ENCODE data around the gene PRAF2. TPM values are rescaled to one million over a fixed set of nuclear protein-coding genes. Genes with fewer than 3 reads are reported as not detected.
A peak's percentile ranks its signal among the peaks of the same experiment; 100 is the strongest.

PRAF2 gene
- total and polyA plus RNA-seq, 2 of the 13 experiments (the other 11 are each of a cell fraction or from before 2014, with no cell fraction given): 0.33 to 2.6 TPM

GRCh38 chrX:49100704-49101628, 27.2 kb upstream of the PRAF2 start (continued):
- TF ChIP-seq KIAA2018 (CRISPR knock-in tag; IDR thresholded peaks at IDR 0.05; ENCODE audit: borderline replicate concordance) (no peak), MTA1 (CRISPR knock-in tag; IDR thresholded peaks at IDR 0.05; ENCODE audit: borderline replicate concordance) (no peak; the same call in 1 of the 2 replicates), DRAP1 (CRISPR knock-in tag; IDR thresholded peaks at IDR 0.05) (peak; percentile 84), MEF2D (CRISPR knock-in tag; IDR thresholded peaks at IDR 0.05) (no peak), ZNF607 (CRISPR knock-in tag; IDR thresholded peaks at IDR 0.05; ENCODE audit: borderline replicate concordance) (no peak; the same call in 1 of the 2 replicates), NFE2L1 (CRISPR knock-in tag; IDR thresholded peaks at IDR 0.05; ENCODE audit: borderline replicate concordance) (no peak), ZC3H13 (CRISPR knock-in tag; IDR thresholded peaks at IDR 0.05) (no peak), ZNF558 (CRISPR knock-in tag; IDR thresholded peaks at IDR 0.05; ENCODE audit: borderline replicate concordance) (no peak), ASH2L (IDR thresholded peaks at IDR 0.05; ENCODE audit: insufficient read length, low read depth, low read length) (no peak), ZZZ3 (CRISPR knock-in tag; IDR thresholded peaks at IDR 0.05; ENCODE audit: borderline replicate concordance) (no peak), ZNF337 (CRISPR knock-in tag; IDR thresholded peaks at IDR 0.05; ENCODE audit: borderline replicate concordance, low read depth) (no peak), FLYWCH1 (CRISPR knock-in tag; IDR thresholded peaks at IDR 0.05) (no peak), HNRNPK (IDR thresholded peaks at IDR 0.05; ENCODE audit: low read depth, low read length, poor library complexity, severe bottlenecking) (peak; percentile 36), ZSCAN22 (CRISPR knock-in tag; IDR thresholded peaks at IDR 0.05) (no peak), TSC22D2 (CRISPR knock-in tag; IDR thresholded peaks at IDR 0.05; ENCODE audit: borderline replicate concordance) (no peak), MXD1 (CRISPR knock-in tag; IDR thresholded peaks at IDR 0.05) (no peak), GATA4 (IDR thresholded peaks at IDR 0.05; ENCODE audit: borderline replicate concordance, low read depth) (no peak), ZC3H4 (CRISPR knock-in tag; IDR thresholded peaks at IDR 0.05; ENCODE audit: borderline replicate concordance) (no peak), JUN (CRISPR knock-in tag; IDR thresholded peaks at IDR 0.05) (no peak), GATAD2A (CRISPR knock-in tag; IDR thresholded peaks at IDR 0.05) (no peak), SNAPC2 (CRISPR knock-in tag; IDR thresholded peaks at IDR 0.05) (no peak)
